Right forelimb (tissue), 1 donor: ENCODE measurements around the gene IMP4.

Experiments used
- DNase-seq: peaks from one replicate; pipeline ENCODE4 v3.0.0-alpha.2; 2018

IMP4 gene

DNA sequence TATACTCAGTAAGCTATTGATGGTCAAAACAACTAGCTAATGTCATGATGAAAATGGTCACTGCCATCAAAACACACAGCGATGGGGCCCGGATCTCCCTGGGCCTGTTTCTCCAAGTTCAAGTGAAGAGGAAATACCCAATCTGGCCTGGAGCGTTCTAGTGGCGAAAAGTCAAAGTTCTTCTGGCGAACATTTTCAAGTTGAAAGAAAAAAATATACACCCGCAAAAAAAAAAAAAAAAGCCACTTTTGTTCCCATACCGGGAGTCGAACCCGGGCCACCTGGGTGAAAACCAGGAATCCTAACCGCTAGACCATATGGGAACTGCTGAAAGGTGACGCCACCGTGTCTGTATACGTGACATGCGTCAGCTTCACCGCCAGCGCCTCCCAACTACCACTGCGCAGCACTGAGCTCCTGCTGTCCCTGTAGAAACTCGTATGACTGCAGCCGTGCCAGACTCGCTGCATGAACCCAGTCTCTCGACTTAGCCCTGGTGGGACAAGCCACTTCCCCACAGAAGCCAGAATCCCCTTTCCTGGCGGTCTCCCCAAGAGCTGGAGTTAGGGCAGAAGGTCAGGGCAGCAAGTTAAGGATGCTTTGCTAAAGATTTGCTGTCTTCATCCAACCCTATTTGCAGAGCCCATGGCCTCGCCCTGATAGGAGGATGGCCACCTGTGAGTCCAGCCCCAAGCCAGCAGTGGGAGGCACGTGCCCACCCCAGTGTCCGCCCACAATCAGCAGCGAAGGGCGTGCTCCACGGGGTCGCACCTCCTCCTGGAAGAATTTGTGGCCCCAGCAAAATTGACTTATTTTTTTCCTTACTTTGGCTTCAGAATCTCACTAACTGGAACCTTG, 5.6 kb upstream of the IMP4 start:
- DNase-seq: peak; percentile 94

DNA sequence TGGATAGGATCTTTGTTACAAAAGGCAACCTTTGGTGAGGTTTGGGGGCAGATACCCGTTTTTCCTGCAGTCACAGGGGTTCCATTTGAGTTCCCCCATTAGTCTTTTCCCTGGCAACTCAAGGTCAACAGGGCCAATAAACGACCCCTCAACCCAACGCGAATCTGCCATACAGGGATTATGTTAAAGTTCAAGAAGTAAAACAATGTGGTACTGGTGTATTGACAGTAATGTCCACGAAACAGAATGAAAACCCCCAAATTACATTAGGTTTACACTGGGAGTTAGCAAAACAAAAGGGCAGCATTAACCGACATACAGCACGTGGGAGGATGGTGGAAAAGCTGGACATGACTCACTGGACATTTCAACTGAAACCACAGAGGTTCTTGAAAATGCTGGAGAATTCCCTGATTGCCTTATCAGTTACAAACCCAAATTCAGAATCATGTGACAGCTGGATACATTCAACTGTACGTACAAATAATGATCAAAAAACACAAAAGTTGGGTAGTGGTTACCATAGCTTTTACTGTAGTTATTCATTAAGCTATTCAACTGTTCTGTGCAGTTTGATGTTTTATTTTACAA, 4.9 kb upstream of the IMP4 start:
- no peak for DNase-seq

DNA sequence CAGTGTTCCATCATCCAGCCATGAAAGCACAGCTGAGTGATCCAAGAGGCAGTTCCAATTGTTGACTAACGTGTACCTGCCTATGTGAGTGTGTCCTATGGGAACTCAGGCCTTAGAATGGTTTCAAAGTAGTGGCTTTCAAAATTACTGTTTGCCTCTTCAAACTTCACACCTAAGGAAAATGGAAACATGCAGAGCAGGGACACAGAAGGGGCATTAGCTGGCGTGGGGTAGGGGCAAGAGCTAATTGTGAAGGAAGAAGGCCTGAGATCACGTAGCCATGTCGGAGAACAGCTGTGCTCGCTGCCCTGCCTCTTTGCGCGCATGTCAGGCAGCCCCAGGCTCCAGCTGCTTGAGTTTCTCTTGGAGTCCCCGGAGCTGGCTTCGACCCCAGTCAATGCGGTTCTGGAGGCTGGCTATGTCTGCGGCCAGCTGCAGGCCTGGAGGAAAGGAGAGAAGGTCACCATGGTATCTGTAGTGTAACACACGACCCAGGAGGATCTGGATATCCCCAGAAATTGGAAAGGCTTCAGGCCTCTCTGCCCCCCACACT, 3.8 kb upstream of the IMP4 start:
- no peak for DNase-seq

DNA sequence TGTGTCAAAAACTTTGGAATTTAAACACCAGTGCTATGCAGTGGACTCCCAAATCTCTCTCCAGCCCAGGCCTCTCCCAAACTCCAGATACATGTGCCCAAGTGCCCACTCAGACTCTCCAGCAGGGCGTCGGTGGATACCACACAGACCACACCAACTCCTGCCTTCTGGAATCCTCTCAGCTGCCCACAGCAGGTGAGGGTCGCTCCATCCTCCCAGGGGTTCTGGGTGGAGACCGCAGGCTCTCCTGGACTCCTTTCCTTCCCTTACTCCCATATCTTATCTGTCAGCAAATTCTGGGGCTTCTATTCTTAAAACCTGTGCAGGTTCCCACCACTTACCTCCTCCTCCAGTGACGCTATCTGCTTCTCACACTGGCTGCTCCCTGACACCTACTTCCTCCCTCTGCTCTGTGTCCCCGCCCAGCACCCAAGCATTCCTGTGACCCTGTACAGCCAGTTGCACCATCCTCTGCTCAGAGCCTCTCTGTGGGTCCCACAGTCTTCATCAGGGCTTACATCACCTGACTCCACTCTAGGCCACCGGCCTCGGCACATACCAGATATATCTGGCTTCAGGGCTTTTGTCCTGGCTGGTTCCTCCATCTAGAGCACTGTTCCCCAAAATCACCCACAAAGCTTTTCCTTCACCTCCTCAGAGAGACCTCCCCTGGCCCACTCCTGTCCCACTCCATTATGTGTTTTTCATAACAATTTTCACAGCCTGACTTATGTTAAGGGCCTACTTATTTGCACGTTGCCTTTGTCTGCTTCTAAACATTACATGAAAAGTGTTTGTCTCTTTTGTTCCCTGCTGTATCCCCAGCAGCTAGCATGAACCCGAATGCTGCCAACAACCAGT, 2.6 kb upstream of the IMP4 start:
- no peak for DNase-seq

DNA sequence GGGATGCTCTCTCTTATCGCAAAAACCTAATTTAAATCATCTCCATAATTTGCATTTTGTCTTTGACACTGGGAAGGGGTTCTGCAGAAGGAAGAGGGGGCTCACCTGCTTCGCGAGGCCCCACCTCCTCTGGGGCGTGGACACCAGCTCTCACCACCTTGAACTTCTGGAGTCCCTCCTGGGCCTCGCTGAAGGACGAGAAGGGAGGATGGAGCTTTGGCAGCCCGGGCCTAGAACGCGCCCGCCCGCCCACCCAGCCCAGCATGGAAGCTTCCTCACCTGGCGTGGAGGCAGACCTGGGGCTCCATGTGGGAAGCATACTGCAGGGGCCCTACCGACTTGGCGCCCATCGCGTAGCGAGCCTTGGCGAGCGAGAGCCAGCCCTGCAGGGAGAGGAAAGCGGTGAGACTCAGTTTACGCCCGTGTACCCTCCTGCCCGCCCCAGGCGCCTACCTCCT, 1.1 kb upstream of the IMP4 start:
- no peak for DNase-seq

DNA sequence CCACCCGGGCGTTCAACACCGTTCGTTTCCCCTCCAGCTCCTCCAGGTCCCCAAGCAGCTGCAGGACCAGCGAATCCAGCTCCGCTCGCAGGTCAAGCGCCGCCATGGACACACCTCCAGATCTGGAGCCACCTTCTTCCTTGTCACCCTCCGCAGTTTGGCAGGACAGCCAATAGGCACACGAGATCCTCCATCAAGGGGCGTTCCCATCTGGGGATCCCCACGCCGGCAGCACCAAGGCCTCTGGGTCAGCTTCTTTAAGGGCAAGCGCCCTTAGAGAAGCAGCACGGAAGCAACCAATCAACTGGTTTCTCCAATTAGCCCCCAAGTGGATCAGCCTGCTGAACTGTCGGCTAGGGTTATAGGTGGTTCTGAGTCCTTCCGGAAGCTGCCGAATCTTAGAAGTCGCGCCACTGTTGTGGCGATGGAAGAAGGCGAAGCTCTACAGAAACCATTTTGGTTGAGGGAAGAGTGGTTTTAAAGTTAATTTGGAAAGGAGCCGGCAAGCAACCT, 621 bp upstream of the IMP4 start:
- peak; percentile 91 for DNase-seq

DNA sequence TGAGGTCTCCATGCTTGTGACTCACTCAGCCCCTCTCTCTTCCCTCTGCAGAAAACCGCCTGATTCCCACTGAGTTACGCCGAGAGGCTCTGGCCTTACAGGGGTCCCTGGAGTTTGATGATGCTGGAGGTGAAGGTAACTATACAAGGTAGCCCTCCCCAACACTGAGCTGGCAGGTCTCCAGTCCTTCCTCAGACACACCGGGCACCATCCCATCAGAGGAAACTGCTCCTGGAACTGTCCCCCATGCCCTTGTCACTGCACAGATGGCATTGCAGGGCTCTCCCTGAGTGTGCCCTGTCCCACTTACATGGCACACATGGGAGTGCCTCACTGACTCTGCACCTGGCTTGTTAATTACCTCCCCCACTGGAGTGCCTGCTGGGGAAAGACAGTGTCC, 1.9 kb downstream of the IMP4 start:
- no peak for DNase-seq

DNA sequence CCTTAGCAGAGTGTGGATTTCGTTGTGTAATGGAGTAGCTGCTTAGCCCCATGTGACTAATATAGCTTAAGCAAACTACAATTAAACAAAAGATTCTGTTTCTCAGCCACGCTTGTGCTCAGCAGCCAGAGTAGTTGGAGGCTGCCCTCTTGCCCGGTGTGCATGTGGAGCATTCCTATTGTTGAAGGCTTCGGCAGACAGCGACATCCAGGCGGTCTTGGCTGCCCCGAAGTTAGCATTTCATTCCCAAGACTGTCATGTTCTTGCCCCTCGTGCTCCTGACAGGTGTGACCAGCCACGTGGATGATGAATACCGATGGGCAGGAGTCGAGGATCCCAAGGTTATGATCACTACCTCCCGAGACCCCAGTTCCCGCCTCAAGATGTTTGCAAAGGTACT, 2.4 kb downstream of the IMP4 start:
- DNase-seq: no peak

DNA sequence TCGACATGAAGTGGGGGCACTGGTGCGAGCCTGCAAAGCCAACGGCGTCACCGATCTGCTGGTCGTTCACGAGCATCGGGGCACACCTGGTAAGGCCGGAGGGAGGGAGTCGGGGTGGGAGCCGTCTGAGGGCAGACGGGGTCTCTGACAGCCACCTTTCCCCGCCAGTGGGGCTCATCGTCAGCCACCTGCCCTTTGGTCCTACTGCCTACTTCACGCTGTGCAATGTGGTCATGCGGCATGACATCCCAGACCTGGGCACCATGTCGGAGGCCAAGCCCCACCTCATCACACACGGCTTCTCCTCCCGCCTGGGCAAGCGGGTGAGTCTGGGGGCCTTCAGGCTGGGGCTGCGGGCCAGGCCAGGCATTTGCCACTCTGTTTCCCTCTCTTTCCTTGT, 2.9 kb downstream of the IMP4 start:
- DNase-seq: no peak

DNA sequence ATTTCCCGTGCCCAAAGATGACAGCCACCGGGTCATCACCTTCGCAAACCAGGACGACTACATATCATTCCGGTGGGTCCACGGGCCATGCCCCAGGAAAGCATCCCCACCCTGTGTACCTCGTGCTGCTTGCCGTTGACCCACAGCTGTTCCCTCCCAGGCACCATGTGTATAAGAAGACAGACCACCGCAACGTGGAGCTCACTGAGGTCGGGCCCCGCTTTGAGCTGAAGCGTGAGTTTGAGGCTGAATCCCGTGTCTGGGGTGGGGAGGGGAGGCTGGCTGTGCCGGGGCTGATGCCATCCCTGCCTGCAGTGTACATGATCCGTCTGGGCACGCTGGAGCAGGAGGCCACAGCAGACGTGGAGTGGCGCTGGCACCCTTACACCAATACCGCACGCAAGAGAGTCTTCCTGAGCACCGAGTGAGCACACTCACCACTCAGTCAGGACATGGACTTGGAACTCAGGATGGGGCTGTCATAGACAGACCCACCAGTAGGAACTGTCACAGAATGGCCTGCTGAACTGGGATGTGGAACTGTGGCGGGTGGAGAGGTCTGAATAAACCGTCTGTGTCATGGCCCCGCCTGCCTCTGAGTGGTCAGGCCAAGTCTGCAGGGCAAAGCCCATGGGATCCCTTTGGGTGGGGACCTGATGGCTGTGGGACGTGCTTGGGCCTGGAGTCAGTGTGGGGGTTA, 3.5 kb downstream of the IMP4 start:
- DNase-seq: no peak

DNA sequence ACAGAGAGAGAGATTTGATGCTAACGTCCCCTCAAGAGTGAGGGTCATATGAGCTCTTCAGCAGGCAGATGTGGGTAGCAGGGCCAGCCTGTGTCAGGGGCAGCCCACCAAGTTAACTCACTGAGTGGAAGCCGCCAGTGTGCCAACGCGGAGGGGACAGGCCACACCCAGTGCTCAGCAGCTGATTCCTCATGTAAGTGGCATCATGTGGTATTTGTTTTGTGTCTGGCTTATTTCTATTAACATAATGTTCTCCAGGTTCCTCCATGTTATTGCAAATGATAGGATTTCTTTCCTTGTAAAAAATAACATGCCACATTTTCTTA, 4.0 kb downstream of the IMP4 start:
- no peak for DNase-seq

DNA sequence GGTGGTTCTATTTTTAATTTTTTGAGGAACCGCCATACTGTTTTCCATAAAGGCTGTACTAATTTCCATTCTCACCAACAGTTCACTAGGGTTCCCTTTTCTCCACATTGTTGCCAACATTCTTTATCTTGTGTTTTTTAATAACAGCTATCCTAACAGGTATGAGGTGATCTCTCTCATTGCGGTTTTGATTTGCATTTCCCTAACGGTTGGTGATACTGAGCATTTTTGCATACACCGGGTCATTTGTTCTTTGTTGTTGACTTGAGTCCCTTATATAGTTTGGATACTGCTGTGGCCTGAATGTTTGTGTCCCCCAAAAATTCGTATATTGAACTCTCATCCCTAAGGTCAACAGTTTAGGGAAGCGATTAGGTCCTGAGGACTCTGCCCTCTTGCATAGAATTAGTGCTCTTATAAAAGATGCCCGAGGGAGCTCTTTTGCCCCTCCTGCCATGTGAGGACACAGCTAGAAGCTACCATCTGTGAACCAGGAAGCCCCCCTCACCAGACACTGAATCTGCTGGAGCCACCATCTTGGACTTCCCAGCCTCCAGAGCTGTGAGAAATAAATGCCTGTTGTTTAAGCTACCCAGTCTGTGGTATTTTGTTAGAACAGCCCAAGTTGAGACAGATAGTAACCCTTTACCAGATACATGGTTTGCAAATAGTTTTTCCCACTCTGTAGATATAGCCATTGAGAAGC, 4.7 kb downstream of the IMP4 start:
- DNase-seq: no peak

DNA sequence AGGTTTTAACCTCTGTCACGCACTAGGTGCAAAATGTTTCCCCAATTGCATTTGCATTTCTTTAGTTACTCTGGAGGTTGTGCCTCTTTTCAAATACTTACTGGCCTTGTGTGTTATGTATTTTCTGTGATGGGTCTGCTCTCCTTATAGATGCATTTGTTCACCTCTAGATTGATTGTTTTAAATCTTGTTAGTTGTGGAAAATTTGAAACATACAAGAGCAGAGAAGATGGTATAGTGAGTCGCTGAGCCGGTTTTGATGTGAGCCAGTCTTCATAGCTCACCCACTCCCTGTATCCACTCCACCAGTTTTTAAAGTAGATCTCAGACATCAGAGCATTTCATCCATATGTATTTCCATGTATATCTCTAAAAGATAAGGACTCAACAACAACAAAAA, 6.5 kb downstream of the IMP4 start:
- no peak for DNase-seq

DNA sequence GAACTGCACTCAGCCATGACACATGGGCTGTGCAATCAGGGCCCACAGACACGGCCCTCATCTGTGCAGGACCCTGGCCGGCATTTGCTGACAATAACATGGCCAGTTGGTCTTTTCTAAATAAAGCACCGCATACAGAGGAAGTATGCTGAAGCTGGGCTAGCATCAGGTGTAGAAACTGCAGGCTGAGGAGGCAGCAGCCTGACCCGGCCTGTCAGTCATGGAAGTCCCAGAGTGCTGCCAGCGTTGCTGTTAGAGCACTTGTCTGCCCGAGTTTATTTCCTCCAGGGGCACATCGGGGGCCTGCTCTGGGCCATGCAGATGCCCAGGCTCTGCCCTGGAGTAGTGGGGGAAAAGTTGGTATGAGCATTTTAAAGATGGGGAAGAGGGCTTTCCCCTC, 9.0 kb downstream of the IMP4 start:
- no peak for DNase-seq

DNA sequence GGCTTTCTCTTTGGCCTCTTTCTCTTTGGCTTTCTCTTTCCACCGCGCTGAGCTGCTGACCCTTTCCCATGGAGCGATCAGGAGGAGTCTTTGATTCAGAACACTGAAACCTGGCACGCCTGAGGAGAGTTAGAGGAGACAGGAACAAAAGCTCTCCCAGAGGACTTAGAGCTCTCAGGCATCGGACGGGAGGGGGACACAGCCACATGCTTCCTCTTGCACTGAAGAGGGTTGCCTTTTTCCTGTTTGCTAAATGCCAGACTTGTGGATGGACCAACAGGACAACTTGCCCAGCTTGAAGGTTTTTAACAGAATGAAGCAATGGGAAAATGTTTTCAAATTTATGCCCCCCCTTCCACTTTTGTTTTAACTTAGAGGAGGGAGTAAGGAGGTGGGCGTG, 9.5 kb downstream of the IMP4 start:
- no peak for DNase-seq

DNA sequence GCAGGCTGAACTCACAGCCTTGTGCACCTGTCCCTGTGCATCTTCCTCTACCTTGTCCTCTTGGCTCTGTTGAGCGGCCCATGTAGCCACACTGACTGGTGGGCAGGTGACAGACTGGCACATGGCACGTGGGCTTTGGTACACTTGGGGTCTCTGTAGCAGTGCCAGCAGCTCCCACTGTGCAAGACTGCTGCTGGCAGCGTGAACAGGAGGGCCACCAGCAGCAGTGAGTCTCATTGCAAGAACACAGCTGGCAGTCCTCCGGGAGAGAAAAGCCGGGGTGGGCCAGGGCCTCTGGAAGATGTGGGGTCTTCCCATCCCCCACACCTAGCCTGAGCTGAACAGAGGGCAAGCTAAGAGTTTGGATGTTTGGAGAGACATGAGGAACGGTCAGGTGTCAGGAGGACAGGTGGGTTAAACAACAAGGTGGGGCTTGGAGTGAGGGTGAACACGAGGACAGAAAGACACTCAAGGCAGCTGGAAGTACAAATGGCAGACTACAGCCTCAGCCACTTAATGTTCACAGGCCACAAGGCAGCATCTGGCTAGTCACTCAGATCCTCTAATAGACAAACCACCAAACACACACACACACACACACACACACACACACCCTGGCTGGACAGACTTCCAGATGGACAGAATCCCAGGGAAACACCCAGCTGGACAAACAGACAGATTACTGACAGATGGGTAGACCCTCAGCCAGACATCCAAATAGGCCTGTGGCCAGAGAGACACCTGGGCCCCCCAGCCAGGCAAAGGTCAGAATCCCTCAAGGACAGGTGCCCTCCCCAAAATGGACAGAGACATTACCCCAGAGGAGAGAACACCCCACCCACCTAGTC, 10.8 kb downstream of the IMP4 start:
- DNase-seq: no peak

DNA sequence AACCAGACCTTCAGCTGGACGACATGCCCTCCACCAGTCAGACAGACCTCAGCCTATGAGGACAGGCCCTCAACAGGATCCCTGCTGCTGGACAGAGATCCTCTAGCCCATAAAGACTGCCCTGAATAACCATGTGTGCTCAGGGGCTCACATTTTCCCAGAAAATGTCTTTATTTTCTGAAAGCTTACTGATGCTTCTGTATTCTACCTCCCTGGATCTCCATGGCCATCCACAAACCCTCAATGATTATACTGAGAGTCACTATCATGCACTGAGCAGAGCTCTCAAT, 11.4 kb downstream of the IMP4 start:
- DNase-seq: no peak

DNA sequence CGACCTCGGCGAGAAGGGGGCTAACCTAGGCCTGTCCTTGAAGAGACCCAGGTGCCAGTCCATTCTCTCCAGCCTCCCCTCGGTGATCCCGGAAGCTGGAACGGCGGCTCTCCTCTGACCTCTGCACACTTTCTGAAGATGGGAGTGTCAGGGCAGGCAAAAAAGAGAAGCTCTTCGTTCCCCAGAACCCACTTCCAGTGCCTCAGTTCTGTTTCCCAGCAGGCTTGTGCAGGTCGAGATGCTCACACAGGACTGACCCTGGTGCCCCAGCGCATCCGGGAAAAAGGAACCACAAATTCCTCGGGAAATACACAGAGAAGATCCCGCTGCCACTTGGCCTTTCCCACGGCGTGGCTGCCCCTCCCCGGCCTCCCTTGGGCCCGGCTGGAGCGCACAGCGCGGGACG, 12.5 kb downstream of the IMP4 start:
- no peak for DNase-seq

DNA sequence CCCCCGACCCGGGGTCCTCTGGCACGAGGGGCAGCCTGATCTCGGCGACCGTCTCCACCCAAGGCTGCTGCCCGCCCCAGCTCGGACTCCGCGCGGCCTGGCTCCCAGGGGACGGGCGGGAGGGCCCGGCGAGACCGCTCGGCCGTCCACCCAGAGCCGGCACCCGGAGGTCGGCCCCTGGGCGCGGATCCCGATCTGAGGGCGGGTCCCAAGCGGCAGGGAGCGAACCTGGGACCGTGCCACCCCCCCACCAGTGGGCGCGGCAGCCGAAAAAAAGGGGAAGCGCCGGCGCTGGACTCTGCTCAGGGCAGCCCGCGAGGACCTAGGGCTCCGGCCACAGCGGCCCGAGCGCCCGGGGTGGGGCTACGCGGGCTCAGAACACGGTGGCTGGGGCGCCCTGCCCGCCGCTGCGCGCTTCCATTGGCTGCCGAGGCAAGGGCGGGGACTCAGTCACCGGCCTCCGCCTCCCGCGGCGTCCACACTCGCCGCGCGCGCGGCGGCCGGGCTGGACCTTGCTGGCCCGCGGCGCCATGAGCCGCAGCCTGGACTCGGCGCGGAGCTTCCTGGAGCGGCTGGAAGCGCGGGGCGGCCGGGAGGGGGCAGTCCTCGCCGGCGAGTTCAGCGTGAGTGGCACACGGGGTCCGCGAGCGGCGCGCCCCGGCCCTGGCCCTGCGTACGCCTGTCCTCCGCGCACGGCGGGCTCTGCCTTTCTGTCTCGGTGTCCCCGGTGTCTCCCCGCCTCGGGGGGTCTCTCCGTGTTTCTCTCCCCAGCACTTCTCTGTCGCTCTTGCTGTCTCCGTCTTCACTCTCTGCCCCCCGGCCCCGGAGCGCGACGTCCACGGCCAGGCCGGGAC, 13.1 kb downstream of the IMP4 start, which contains the start of gene PTPN18:
PTPN18 (plus strand) TSS at position 479 of the 854 bp plus-strand sequence; CDS start at position 531, 52 bp downstream.
- DNase-seq: peak; percentile 88

DNA sequence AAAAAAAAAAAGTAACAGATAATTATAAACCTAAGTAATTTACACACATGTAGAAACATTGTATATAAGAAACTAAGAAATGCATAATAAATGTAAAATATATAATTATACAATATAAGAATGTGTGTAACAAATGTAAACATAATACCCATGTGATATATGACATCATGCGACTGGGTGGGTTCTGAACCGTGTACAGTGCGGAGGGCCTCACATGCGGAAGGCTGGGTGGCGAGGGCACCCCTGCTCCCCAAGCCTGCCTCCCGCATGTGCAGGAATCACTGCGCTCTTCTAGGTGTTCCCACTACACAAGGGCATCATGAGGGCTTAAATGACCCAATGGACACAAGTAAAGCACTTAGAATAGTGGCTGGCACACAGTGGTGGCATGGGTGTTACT, 15.2 kb downstream of the IMP4 start:
- DNase-seq: no peak
